ENCODE data around the gene PFKFB1. TPM values are rescaled to one million over a fixed set of nuclear protein-coding genes. Genes with fewer than 3 reads are reported as not detected.

Gene PFKFB1
- 0.42 to 1.1 TPM (median 0.60 TPM) in 3 replicates for total RNA-seq (2021)
- percentile 34 among the genes with signal in this experiment for Bru-seq, nascent RNA
- long read RNA-seq, experiment 1, partial matches to known transcripts: 0 of 3 reads
- long read RNA-seq, experiment 1, other reads (novel, unspliced or antisense): 3 of 3 reads
- long read RNA-seq, experiment 2: 0 reads
- long read RNA-seq, experiment 3: 0 reads

DNA sequence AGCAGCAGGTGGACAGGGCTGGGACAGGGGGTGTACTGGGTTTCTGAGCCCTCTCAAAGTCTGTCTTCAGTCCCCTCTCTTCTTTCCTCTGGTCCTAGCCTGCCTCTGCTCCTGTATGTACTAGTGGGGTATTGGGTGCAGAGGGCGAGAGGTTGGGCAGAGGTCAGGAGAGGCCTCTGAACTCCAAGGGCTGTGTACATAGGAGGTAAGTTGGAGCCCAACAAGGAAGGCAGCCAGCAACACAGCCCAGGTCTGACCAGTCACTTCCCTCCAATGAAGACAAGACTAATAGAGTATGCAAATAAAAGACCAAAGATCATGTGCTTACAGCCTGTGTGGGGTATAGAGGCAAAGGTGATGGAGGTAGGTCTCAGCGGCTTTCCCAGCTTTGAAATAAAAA, at the start of gene PFKFB1:
Gene PFKFB1 (minus strand): TSS at position 90 of the 400 bp plus-strand sequence. CDS start 181 bp downstream, outside the sequence.
- Mint-ChIP-seq H3K36me3 (no peaks in the 10 kb centered on the region), H3K27me3 (ENCODE audit: low read depth) (peaks cover 10% of the 10 kb centered on the region), H3K4me1 (peaks cover under 1% of the 10 kb centered on the region; the same call in 1 of the 2 replicates), H3K9me3 (no peaks in the 10 kb centered on the region), H3K27ac (no peak within 1 kb of the TSS; the same call in 1 of the 2 replicates), H3K4me3 (no peak within 1 kb of the TSS)
- DNase-seq (ENCODE audit: low spot score): no peak
- ChIA-PET CTCF (no interaction called here), POLR2A (no interaction called here)
- TF ChIP-seq ZNF423 (CRISPR knock-in tag; IDR thresholded peaks at IDR 0.05) (no peak), IRF1 (CRISPR knock-in tag; IDR thresholded peaks at IDR 0.05) (no peak), KAT7 (CRISPR knock-in tag; IDR thresholded peaks at IDR 0.05; ENCODE audit: borderline replicate concordance) (no peak), SMAD4 (CRISPR knock-in tag; IDR thresholded peaks at IDR 0.05) (no peak), PRRX2 (CRISPR knock-in tag; IDR thresholded peaks at IDR 0.05) (no peak), ZNF121 (CRISPR knock-in tag; IDR thresholded peaks at IDR 0.05) (no peak), TCF7 (CRISPR knock-in tag; IDR thresholded peaks at IDR 0.05; ENCODE audit: low read depth) (no peak), RORB (CRISPR knock-in tag; IDR thresholded peaks at IDR 0.05) (no peak), NFYB (CRISPR knock-in tag; conservative IDR thresholded peaks at IDR 0.05; ENCODE audit: low read depth) (no peak), ZNF138 (CRISPR knock-in tag; conservative IDR thresholded peaks at IDR 0.05) (no peak)
- TF ChIP-seq, protein P1, sequence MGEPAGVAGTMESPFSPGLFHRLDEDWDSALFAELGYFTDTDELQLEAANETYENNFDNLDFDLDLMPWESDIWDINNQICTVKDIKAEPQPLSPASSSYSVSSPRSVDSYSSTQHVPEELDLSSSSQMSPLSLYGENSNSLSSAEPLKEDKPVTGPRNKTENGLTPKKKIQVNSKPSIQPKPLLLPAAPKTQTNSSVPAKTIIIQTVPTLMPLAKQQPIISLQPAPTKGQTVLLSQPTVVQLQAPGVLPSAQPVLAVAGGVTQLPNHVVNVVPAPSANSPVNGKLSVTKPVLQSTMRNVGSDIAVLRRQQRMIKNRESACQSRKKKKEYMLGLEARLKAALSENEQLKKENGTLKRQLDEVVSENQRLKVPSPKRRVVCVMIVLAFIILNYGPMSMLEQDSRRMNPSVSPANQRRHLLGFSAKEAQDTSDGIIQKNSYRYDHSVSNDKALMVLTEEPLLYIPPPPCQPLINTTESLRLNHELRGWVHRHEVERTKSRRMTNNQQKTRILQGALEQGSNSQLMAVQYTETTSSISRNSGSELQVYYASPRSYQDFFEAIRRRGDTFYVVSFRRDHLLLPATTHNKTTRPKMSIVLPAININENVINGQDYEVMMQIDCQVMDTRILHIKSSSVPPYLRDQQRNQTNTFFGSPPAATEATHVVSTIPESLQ (CRISPR knock-in tag; IDR thresholded peaks at IDR 0.05): no peak
- TF ChIP-seq, protein P2, sequence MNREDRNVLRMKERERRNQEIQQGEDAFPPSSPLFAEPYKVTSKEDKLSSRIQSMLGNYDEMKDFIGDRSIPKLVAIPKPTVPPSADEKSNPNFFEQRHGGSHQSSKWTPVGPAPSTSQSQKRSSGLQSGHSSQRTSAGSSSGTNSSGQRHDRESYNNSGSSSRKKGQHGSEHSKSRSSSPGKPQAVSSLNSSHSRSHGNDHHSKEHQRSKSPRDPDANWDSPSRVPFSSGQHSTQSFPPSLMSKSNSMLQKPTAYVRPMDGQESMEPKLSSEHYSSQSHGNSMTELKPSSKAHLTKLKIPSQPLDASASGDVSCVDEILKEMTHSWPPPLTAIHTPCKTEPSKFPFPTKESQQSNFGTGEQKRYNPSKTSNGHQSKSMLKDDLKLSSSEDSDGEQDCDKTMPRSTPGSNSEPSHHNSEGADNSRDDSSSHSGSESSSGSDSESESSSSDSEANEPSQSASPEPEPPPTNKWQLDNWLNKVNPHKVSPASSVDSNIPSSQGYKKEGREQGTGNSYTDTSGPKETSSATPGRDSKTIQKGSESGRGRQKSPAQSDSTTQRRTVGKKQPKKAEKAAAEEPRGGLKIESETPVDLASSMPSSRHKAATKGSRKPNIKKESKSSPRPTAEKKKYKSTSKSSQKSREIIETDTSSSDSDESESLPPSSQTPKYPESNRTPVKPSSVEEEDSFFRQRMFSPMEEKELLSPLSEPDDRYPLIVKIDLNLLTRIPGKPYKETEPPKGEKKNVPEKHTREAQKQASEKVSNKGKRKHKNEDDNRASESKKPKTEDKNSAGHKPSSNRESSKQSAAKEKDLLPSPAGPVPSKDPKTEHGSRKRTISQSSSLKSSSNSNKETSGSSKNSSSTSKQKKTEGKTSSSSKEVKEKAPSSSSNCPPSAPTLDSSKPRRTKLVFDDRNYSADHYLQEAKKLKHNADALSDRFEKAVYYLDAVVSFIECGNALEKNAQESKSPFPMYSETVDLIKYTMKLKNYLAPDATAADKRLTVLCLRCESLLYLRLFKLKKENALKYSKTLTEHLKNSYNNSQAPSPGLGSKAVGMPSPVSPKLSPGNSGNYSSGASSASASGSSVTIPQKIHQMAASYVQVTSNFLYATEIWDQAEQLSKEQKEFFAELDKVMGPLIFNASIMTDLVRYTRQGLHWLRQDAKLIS (CRISPR knock-in tag; IDR thresholded peaks at IDR 0.05; ENCODE audit: borderline replicate concordance): no peak
- TF ChIP-seq, protein P3, sequence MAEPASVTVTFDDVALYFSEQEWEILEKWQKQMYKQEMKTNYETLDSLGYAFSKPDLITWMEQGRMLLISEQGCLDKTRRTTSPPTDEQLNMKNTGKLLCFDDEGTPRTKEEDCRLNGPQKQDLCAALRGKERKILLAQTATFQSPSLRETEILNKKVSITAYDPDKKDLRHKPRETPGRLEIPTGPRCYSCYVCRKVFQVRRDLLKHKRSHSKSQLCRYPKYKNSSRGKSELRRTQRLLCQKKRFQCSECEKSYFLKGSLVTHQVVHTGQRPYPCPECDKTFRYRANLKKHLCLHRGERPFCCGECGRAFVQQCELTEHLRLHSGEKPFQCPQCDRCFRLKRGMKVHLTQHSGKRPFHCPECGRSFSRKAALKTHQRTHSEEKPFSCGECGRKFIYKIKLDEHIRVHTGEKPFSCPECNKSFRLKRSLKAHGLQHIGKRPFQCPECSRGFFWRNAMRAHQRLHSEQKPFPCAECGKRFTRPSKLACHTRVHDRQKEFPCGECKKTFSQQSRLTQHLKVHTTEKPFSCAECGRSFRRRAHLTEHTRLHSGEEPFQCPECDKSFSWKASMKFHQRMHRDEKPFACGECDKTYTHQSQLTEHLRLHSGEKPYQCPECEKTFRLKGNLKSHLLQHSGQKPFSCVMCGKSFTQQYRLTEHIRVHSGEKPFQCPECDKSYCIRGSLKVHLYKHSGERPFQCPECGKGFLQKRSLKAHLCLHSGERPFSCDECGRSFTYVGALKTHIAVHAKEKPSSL (CRISPR knock-in tag; conservative IDR thresholded peaks at IDR 0.05): no peak
- TF ChIP-seq, protein P4, sequence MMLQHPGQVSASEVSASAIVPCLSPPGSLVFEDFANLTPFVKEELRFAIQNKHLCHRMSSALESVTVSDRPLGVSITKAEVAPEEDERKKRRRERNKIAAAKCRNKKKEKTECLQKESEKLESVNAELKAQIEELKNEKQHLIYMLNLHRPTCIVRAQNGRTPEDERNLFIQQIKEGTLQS (CRISPR knock-in tag; conservative IDR thresholded peaks at IDR 0.05): no peak
- TF ChIP-seq, protein P5, sequence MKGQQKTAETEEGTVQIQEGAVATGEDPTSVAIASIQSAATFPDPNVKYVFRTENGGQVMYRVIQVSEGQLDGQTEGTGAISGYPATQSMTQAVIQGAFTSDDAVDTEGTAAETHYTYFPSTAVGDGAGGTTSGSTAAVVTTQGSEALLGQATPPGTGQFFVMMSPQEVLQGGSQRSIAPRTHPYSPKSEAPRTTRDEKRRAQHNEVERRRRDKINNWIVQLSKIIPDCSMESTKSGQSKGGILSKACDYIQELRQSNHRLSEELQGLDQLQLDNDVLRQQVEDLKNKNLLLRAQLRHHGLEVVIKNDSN (CRISPR knock-in tag; IDR thresholded peaks at IDR 0.05): no peak
- no peak for ATAC-seq

DNA sequence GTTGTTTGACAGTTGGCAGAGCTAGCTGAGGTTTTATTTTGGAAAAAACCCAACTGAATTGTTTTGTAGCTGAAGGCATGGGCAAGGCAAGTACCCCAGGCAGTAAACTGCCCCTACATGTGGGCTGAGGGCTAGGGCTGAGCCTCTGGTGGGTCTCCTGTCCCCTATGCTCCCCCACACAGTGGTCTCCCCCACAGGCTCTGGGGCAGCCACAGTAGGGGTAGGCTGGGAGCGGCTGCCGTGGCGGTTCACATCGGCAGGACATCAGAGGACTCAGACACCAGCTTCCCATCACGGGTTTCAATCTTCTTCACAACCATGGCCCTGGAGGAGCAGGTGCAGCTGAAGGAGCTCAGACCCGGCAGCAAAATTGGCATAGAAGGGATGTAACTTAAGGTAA, 47.5 kb upstream of the PFKFB1 start:
- Mint-ChIP-seq H3K27me3 (ENCODE audit: low read depth) (no peaks in the 10 kb centered on the region; the same call in 1 of the 2 replicates), H3K4me3 (no peak overlapping the region), H3K4me1 (no peaks in the 10 kb centered on the region), H3K36me3 (no peaks in the 10 kb centered on the region), H3K9me3 (peaks cover 11% of the 10 kb centered on the region), H3K27ac (no peak overlapping the region)
- TF ChIP-seq IRF2 (CRISPR knock-in tag; IDR thresholded peaks at IDR 0.05; ENCODE audit: borderline replicate concordance, low read depth): no peak
- no peak for TF ChIP-seq ETV6 (CRISPR knock-in tag; IDR thresholded peaks at IDR 0.05)
- TF ChIP-seq RELA (CRISPR knock-in tag; IDR thresholded peaks at IDR 0.05; ENCODE audit: borderline replicate concordance): no peak
- TF ChIP-seq, protein P6, sequence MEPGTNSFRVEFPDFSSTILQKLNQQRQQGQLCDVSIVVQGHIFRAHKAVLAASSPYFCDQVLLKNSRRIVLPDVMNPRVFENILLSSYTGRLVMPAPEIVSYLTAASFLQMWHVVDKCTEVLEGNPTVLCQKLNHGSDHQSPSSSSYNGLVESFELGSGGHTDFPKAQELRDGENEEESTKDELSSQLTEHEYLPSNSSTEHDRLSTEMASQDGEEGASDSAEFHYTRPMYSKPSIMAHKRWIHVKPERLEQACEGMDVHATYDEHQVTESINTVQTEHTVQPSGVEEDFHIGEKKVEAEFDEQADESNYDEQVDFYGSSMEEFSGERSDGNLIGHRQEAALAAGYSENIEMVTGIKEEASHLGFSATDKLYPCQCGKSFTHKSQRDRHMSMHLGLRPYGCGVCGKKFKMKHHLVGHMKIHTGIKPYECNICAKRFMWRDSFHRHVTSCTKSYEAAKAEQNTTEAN (CRISPR knock-in tag; IDR thresholded peaks at IDR 0.05): no peak
- TF ChIP-seq, protein P7, sequence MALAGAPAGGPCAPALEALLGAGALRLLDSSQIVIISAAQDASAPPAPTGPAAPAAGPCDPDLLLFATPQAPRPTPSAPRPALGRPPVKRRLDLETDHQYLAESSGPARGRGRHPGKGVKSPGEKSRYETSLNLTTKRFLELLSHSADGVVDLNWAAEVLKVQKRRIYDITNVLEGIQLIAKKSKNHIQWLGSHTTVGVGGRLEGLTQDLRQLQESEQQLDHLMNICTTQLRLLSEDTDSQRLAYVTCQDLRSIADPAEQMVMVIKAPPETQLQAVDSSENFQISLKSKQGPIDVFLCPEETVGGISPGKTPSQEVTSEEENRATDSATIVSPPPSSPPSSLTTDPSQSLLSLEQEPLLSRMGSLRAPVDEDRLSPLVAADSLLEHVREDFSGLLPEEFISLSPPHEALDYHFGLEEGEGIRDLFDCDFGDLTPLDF (CRISPR knock-in tag; IDR thresholded peaks at IDR 0.05): no peak
- TF ChIP-seq OVOL2 (CRISPR knock-in tag; IDR thresholded peaks at IDR 0.05; ENCODE audit: borderline replicate concordance): no peak
- no peak for TF ChIP-seq ELF4 (CRISPR knock-in tag; IDR thresholded peaks at IDR 0.05; ENCODE audit: low read depth)
- POLR2A ChIA-PET: no interaction called here
- CTCF ChIA-PET: no interaction called here
- DNase-seq (ENCODE audit: low spot score): no peak
- no peak for ATAC-seq
